ENCODE measurements around the gene EFEMP1. TPM values are rescaled to one million over a fixed set of nuclear protein-coding genes. Genes with fewer than 3 reads are reported as not detected.

The EFEMP1 gene
- total RNA-seq, 1 experiment from 2014 or later = 0.34 TPM

GRCh38 chr2:55922291-55922907 lies 1.2 kb downstream of the EFEMP1 start (continued):
- no peak for TF ChIP-seq ZNF274 (IDR thresholded peaks at IDR 0.05; ENCODE audit: low read depth, low read length)
- TF ChIP-seq ELF1 (IDR thresholded peaks at IDR 0.05; ENCODE audit: borderline replicate concordance, low read depth) = no peak
- no peak for TF ChIP-seq POLR2A (IDR thresholded peaks at IDR 0.05; ENCODE audit: borderline replicate concordance, extremely low read depth, insufficient read depth, insufficient read length)
- TF ChIP-seq SP1 (IDR thresholded peaks at IDR 0.05; ENCODE audit: low read depth) = no peak
- no peak for TF ChIP-seq EZH2 (IDR thresholded peaks at IDR 0.05)
- TF ChIP-seq POLR2AphosphoS5 (IDR thresholded peaks at IDR 0.05; ENCODE audit: low read depth, low read length) = no peak
- TF ChIP-seq FOSL1 (IDR thresholded peaks at IDR 0.05; ENCODE audit: low read depth) = no peak
- TF ChIP-seq SIN3A (IDR thresholded peaks at IDR 0.05; ENCODE audit: low read depth) = no peak
- no peak for TF ChIP-seq CTCF (IDR thresholded peaks at IDR 0.05 in 2 of 3, conservative IDR thresholded peaks at IDR 0.05 in 1 of 3; ENCODE audit: borderline replicate concordance in 1 of 3, insufficient read depth in 1 of 3, low read depth in 2 of 3, low read length in 2 of 3)
- TF ChIP-seq, protein P1, sequence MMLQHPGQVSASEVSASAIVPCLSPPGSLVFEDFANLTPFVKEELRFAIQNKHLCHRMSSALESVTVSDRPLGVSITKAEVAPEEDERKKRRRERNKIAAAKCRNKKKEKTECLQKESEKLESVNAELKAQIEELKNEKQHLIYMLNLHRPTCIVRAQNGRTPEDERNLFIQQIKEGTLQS (IDR thresholded peaks at IDR 0.05) = no peak
- TF ChIP-seq SRF (IDR thresholded peaks at IDR 0.05; ENCODE audit: low read depth) = no peak
- TF ChIP-seq CEBPB (IDR thresholded peaks at IDR 0.05; ENCODE audit: low read depth) = no peak

DNA sequence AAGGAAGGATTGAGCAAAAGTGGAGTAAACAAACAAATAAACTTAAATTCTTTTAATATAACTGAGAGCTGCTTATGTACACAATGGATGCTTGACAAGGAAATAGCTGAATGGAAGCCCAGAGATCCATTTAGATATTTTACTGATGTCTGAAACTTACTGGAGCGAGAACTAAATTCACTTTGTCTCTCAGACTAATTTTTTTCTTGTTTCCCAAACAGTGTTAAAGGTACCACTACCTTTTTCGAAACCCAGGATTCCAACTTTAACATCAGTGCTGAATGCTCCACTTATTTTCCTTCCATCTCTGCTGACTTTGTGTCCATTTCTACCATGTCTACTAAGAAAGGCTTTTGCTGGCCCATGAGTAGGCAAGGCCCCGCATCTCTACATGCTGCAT lies 4.0 kb downstream of the EFEMP1 start:
- Histone ChIP-seq H4K20me1 (ENCODE audit: insufficient read depth) (no peaks in the 10 kb centered on the region), H3K9me3 (ENCODE audit: control insufficient read depth in 1 of 2, insufficient read depth in 1 of 2, low read depth in 1 of 2, low read length in 2 of 2) (no peaks in the 10 kb centered on the region), H3K36me3 (ENCODE audit: control insufficient read depth in 1 of 2, insufficient read depth in 2 of 2, low read length in 2 of 2) (no peaks in the 10 kb centered on the region), H3K4me2 (ENCODE audit: low read length) (no peak overlapping the region), H3K27ac (ENCODE audit: low read depth, low read length) (no peak overlapping the region), H3K9ac (ENCODE audit: low read length) (no peak overlapping the region), H3K79me2 (ENCODE audit: insufficient read depth, low read length) (no peaks in the 10 kb centered on the region), H3K27me3 (ENCODE audit: insufficient read depth, low read length) (no peaks in the 10 kb centered on the region), H3K4me1 (ENCODE audit: control insufficient read depth in 1 of 2, insufficient read depth in 2 of 2, low read length in 2 of 2) (no peaks in the 10 kb centered on the region), H3K9me2 (ENCODE audit: insufficient read depth) (no peaks in the 10 kb centered on the region), H3K4me3 (replicated peaks in 1 of 2; ENCODE audit: low read depth in 1 of 2, low read length in 2 of 2) (no peak overlapping the region), H2AFZ (ENCODE audit: low read depth, low read length, poor library complexity, severe bottlenecking) (no peak overlapping the region)
- no peak for DNase-seq (ENCODE audit: low read depth, low spot score)
- ChIA-PET POLR2A (no interaction called here), CTCF (no interaction called here), RAD21 (ENCODE audit: low non-redundant PET in 1 of 2, low total read pairs in 2 of 2, uncharacterized antibody in 2 of 2, unreplicated experiment in 2 of 2) (no interaction called here)
- no TSS peak for BruUV-seq (replicated peaks)
- intact Hi-C loops (cut with micrococcal nuclease) = no loop called here
- no peak for ATAC-seq
- TF ChIP-seq CBX3 (IDR thresholded peaks at IDR 0.05; ENCODE audit: low read depth) = no peak
- no peak for TF ChIP-seq SP1 (IDR thresholded peaks at IDR 0.05; ENCODE audit: low read depth)
- TF ChIP-seq POLR2AphosphoS5 (IDR thresholded peaks at IDR 0.05; ENCODE audit: low read depth, low read length) = no peak
- no peak for TF ChIP-seq ZFX (IDR thresholded peaks at IDR 0.05)
- no peak for TF ChIP-seq EZH2 (IDR thresholded peaks at IDR 0.05)
- TF ChIP-seq EZH2phosphoT487 (IDR thresholded peaks at IDR 0.05; ENCODE audit: borderline replicate concordance) = no peak
- no peak for TF ChIP-seq RAD21 (IDR thresholded peaks at IDR 0.05; ENCODE audit: low read depth)
- TF ChIP-seq ZNF274 (IDR thresholded peaks at IDR 0.05; ENCODE audit: low read depth, low read length) = no peak
- no peak for TF ChIP-seq CTCF (IDR thresholded peaks at IDR 0.05 in 2 of 3, conservative IDR thresholded peaks at IDR 0.05 in 1 of 3; ENCODE audit: borderline replicate concordance in 1 of 3, insufficient read depth in 1 of 3, low read depth in 2 of 3, low read length in 2 of 3)
- TF ChIP-seq JUND (IDR thresholded peaks at IDR 0.05) = no peak
- TF ChIP-seq YY1 (IDR thresholded peaks at IDR 0.05; ENCODE audit: extremely low read depth, insufficient replicate concordance, low read depth, low read length) = no peak
- no peak for TF ChIP-seq SRF (IDR thresholded peaks at IDR 0.05; ENCODE audit: low read depth)
- no peak for TF ChIP-seq SIN3A (IDR thresholded peaks at IDR 0.05; ENCODE audit: low read depth)
- no peak for TF ChIP-seq TCF7L2 (IDR thresholded peaks at IDR 0.05; ENCODE audit: borderline replicate concordance, extremely low read depth, insufficient read depth, insufficient read length)
- TF ChIP-seq, protein P1 (IDR thresholded peaks at IDR 0.05) = no peak
